HG03565 (cell line): ENCODE measurements around the gene PALB2.

Experiments
- ATAC-seq: cut with Tn5 transposase; IDR thresholded peaks from one replicate; pipeline ENCODE4 v1.9.1; 2021; ENCODE audit warnings: mild to moderate bottlenecking, moderate library complexity; ENCODE audit not compliant: unreplicated experiment

PALB2 gene

GRCh38 chr16:23556881-23557778 lies 84.0 kb downstream of the PALB2 start, which contains the start of the genes EARS2 and UBFD1:
Gene EARS2 (minus strand): TSS chr16:23557350. CDS start chr16:23557343, 7 bp downstream.
Gene UBFD1 (plus strand): TSS chr16:23557727. CDS start chr16:23557743, 16 bp downstream.
- ATAC-seq = peak; percentile 78

- ATAC-seq = no peak
Observed at GRCh38 chr16:23554536-23554935, 86.6 kb downstream of the PALB2 start.
